Rectal smooth muscle tissue (tissue), 1 donor: ENCODE measurements around the gene FLAD1.
"Not testable (repeated sequence)": the region's sequence is repeated elsewhere in the genome, so short reads cannot be mapped to it uniquely, and the experiment has no call there.

Experiments used
- H3K27ac ChIP-seq: one replicate; pipeline ENCODE4 v1.7.0; 2013; ENCODE audit warnings: low read depth, low read length, inconsistent platforms
- H3K27me3 ChIP-seq: one replicate; pipeline ENCODE4 v1.7.0; 2013; ENCODE audit warnings: low read length; ENCODE audit not compliant: control insufficient read depth, insufficient read depth
- H3K36me3 ChIP-seq: one replicate; pipeline ENCODE4 v1.7.0; 2013; ENCODE audit warnings: low read length; ENCODE audit not compliant: control insufficient read depth, insufficient read depth
- H3K4me1 ChIP-seq: one replicate; pipeline ENCODE4 v1.7.0; 2013; ENCODE audit warnings: low read length; ENCODE audit not compliant: control insufficient read depth, insufficient read depth
- H3K4me3 ChIP-seq: one replicate; pipeline ENCODE4 v1.7.0; 2013; ENCODE audit warnings: low read length
- H3K9ac ChIP-seq: one replicate; pipeline ENCODE4 v1.7.0; 2013; ENCODE audit warnings: low read length

The FLAD1 gene

GRCh38 chr1:154973344-154974101 lies 9.6 kb upstream of the FLAD1 start:
- H3K27me3 ChIP-seq = no peaks in the 10 kb centered on the region
- H3K27ac ChIP-seq = peak overlapping the region; percentile 98
- peak overlapping the region; percentile 88 for H3K4me3 ChIP-seq
- H3K9ac ChIP-seq = peak overlapping the region; percentile 92
- peaks cover 28% of the 10 kb centered on the region for H3K4me1 ChIP-seq
- H3K36me3 ChIP-seq = peaks cover 2% of the 10 kb centered on the region

GRCh38 chr1:154974102-154974807 lies 8.9 kb upstream of the FLAD1 start, which contains the start of gene CKS1B:
TSS of gene CKS1B (plus strand) at chr1:154974681. CDS start at chr1:154974746, 65 bp downstream.
- Histone ChIP-seq H3K27me3 (no peaks in the 10 kb centered on the region), H3K36me3 (peaks cover 2% of the 10 kb centered on the region), H3K27ac (peak within 1 kb of the TSS; percentile 98), H3K4me3 (peak within 1 kb of the TSS; percentile 88), H3K4me1 (peaks cover 28% of the 10 kb centered on the region), H3K9ac (peak within 1 kb of the TSS; percentile 92)

GRCh38 chr1:154974808-154975408 lies 8.2 kb upstream of the FLAD1 start:
- Histone ChIP-seq H3K9ac (peak overlapping the region; percentile 77), H3K27ac (peak overlapping the region; percentile 93), H3K4me1 (peaks cover 25% of the 10 kb centered on the region), H3K36me3 (no peaks in the 10 kb centered on the region), H3K27me3 (no peaks in the 10 kb centered on the region), H3K4me3 (peak overlapping the region; percentile 75)

- Histone ChIP-seq H3K36me3 (no peaks in the 10 kb centered on the region), H3K27ac (peak overlapping the region; percentile 93), H3K4me3 (peak overlapping the region; percentile 75), H3K4me1 (peaks cover 21% of the 10 kb centered on the region), H3K27me3 (no peaks in the 10 kb centered on the region), H3K9ac (peak overlapping the region; percentile 77)
These were observed 7.6 kb upstream of the FLAD1 start for GRCh38 chr1:154975409-154976059.

- H3K27me3 ChIP-seq, H3K4me3 ChIP-seq, H3K9ac ChIP-seq, H3K36me3 ChIP-seq, H3K27ac ChIP-seq: not testable (repeated sequence)
- peaks cover 11% of the 10 kb centered on the region for H3K4me1 ChIP-seq
These were observed 5.4 kb upstream of the FLAD1 start for GRCh38 chr1:154977762-154978161.

GRCh38 chr1:154978360-154978759 lies 4.8 kb upstream of the FLAD1 start:
- Histone ChIP-seq H3K9ac (no peak overlapping the region), H3K36me3 (no peaks in the 10 kb centered on the region), H3K27me3 (no peaks in the 10 kb centered on the region), H3K4me1 (peaks cover 6% of the 10 kb centered on the region), H3K4me3 (no peak overlapping the region), H3K27ac (no peak overlapping the region)

- no peaks in the 10 kb centered on the region for H3K36me3 ChIP-seq
- H3K27ac ChIP-seq = no peak overlapping the region
- H3K4me3 ChIP-seq = peak overlapping the region; percentile 72
- peaks cover 6% of the 10 kb centered on the region for H3K4me1 ChIP-seq
- H3K27me3 ChIP-seq = no peaks in the 10 kb centered on the region
- H3K9ac ChIP-seq = no peak overlapping the region
These were observed 803 bp upstream of the FLAD1 start for GRCh38 chr1:154982341-154982740.

- Histone ChIP-seq H3K9ac (no peak overlapping the region), H3K4me3 (peak overlapping the region; percentile 78), H3K27ac (peak overlapping the region; percentile 8), H3K27me3 (no peaks in the 10 kb centered on the region), H3K4me1 (peaks cover 6% of the 10 kb centered on the region), H3K36me3 (peaks cover 4% of the 10 kb centered on the region)
These were observed 777 bp downstream of the FLAD1 start for GRCh38 chr1:154983776-154984466.

GRCh38 chr1:154986736-154987135 lies 3.6 kb downstream of the FLAD1 start:
- H3K36me3 ChIP-seq, H3K27ac ChIP-seq, H3K27me3 ChIP-seq, H3K9ac ChIP-seq, H3K4me1 ChIP-seq, H3K4me3 ChIP-seq: not testable (repeated sequence)

- no peak overlapping the region for H3K27ac ChIP-seq
- H3K4me3 ChIP-seq = no peak overlapping the region
These were observed 4.2 kb downstream of the FLAD1 start for GRCh38 chr1:154987326-154987725.

GRCh38 chr1:154988058-154988954 lies 5.2 kb downstream of the FLAD1 start:
- H3K27ac ChIP-seq = no peak overlapping the region
- H3K4me1 ChIP-seq = peaks cover 4% of the 10 kb centered on the region
- peaks cover 8% of the 10 kb centered on the region for H3K36me3 ChIP-seq
- no peaks in the 10 kb centered on the region for H3K27me3 ChIP-seq
- no peak overlapping the region for H3K9ac ChIP-seq
- H3K4me3 ChIP-seq = no peak overlapping the region

More at GRCh38 chr1:154987326-154987725, 4.2 kb downstream of the FLAD1 start:
- Histone ChIP-seq H3K27me3 (no peaks in the 10 kb centered on the region), H3K36me3 (peaks cover 8% of the 10 kb centered on the region), H3K4me1 (peaks cover 6% of the 10 kb centered on the region), H3K9ac (no peak overlapping the region)
